K562 (cell line): Measurements from ENCODE around the gene SMIM35. TPM values are rescaled to one million over a fixed set of nuclear protein-coding genes. Genes with fewer than 3 reads are reported as not detected.

Experiments used
- ATAC-seq: fragments of 200-7000 bp; cut with Tn5 transposase; 3 replicates; pipeline ENCODE4 v1.9.1; 2020; ENCODE audit warnings: moderate library complexity
- BruUV-seq: library from RNA; stranded (reverse); fragments of 400-500 nt; replicated peaks from 2 replicates; lab custom pipeline; 2021; lab: Mats Ljungman, UMichigan
- CTCF ChIA-PET: fragments of 300-600 bp; formaldehyde crosslinking; extraction: SDS; loops from one replicate; lab custom pipeline; 2021; ENCODE audit warnings: low intra/inter-chr PET ratio; lab: Yijun Ruan, JAX
- POLR2A ChIA-PET: fragments of 300-600, 350-650 bp; sonication (Branson Sonifier 250); formaldehyde crosslinking; extraction: SDS; loops from one replicate; lab custom pipeline; 2021; ENCODE audit warnings: antibody characterized with exemption, inconsistent platforms; lab: Yijun Ruan, JAX
- DNase-seq, 4 experiments: peaks; one replicate each; pipeline versions ENCODE4 v3.0.0 to v3.0.0-alpha.2; 2011 to 2018; ENCODE audit warnings: low spot score in 3 of 4, mixed read lengths in 3 of 4; ENCODE audit errors: extremely low read depth in 1 of 4
- FAIRE-seq: peaks from 2 replicates; lab custom pipeline; 2011; peaks lifted over from hg19 to GRCh38; lab: Jason Lieb, UNC
- H2AFZ ChIP-seq: 2 replicates; pipeline ENCODE4 v1.6.0; 2011; ENCODE audit warnings: low read depth, low read length, control low read depth, inconsistent platforms
- H3K27ac ChIP-seq: fragments of 200-600 bp; 3 replicates; pipeline ENCODE4 v1.8.0; 2011; ENCODE audit warnings: low read depth, mild to moderate bottlenecking, control low read depth, inconsistent platforms, low read length, moderate library complexity, mixed read lengths; ENCODE audit errors: extremely low read depth
- H3K27me3 ChIP-seq, 2 experiments: fragments of 300-600 bp in 1 of 2; 2 replicates in 1 of 2; 3 replicates in 1 of 2; pipeline versions ENCODE4 v1.6.0 to v1.8.0; 2011; ENCODE audit warnings: inconsistent platforms in 2 of 2, low read length in 2 of 2, mild to moderate bottlenecking in 1 of 2, mixed read lengths in 1 of 2, moderate library complexity in 1 of 2; ENCODE audit not compliant: control insufficient read depth in 2 of 2, insufficient read depth in 2 of 2
- H3K36me3 ChIP-seq: fragments of 300-600 bp; 3 replicates; pipeline ENCODE4 v1.8.0; 2011; ENCODE audit warnings: mild to moderate bottlenecking, low read length, inconsistent platforms; ENCODE audit not compliant: control insufficient read depth, insufficient read depth
- H3K4me1 ChIP-seq, 2 experiments: fragments of 200-600 bp in 1 of 2; replicated peaks in 1 of 2; 2 replicates in 1 of 2; 3 replicates in 1 of 2; pipeline versions ENCODE4 v1.5.1 to v1.8.0; 2011; ENCODE audit warnings: inconsistent platforms in 2 of 2, low read length in 2 of 2, mild to moderate bottlenecking in 1 of 2, mixed read lengths in 1 of 2, moderate library complexity in 1 of 2; ENCODE audit not compliant: control insufficient read depth in 2 of 2, insufficient read depth in 2 of 2
- H3K4me2 ChIP-seq: 2 replicates; pipeline ENCODE4 v1.6.1; 2011; ENCODE audit warnings: low read length, control low read depth, inconsistent platforms, mixed read lengths; ENCODE audit not compliant: insufficient read depth
- H3K4me3 ChIP-seq: fragments of 200-600 bp; sonication (generic), shearing (Covaris generic); 2 replicates; pipeline ENCODE4 v1.5.1; 2016; ENCODE audit warnings: control low read depth, inconsistent platforms
- H3K79me2 ChIP-seq: fragments of 200-600 bp; 3 replicates; pipeline ENCODE4 v1.8.0; 2011; ENCODE audit warnings: low read length, inconsistent platforms; ENCODE audit not compliant: control insufficient read depth, insufficient read depth
- H3K9ac ChIP-seq, 2 experiments: 2 replicates each; pipeline versions ENCODE4 v1.6.0 to v1.6.1; 2011; ENCODE audit warnings: low read depth in 2 of 2, low read length in 2 of 2, control low read depth in 1 of 2, inconsistent platforms in 1 of 2, mild to moderate bottlenecking in 1 of 2, mixed read lengths in 1 of 2; ENCODE audit not compliant: insufficient read depth in 1 of 2
- H3K9me1 ChIP-seq: one replicate; pipeline ENCODE4 v1.6.0; 2011; ENCODE audit warnings: inconsistent platforms, mild to moderate bottlenecking, low read length, moderate library complexity; ENCODE audit not compliant: control insufficient read depth, insufficient read depth
- H3K9me3 ChIP-seq: replicated peaks from 2 replicates; pipeline ENCODE4 v1.5.1; 2011; ENCODE audit warnings: low read depth, low read length, inconsistent platforms; ENCODE audit not compliant: control insufficient read depth, insufficient read depth
- H4K20me1 ChIP-seq: replicated peaks from 2 replicates; pipeline ENCODE4 v1.6.1; 2011; ENCODE audit warnings: low read length, inconsistent platforms, mixed read lengths; ENCODE audit not compliant: control insufficient read depth, insufficient read depth
- BHLHE40 ChIP-seq: IDR thresholded peaks from 2 replicates; pipeline ENCODE4 v1.6.1; 2011; ENCODE audit warnings: low read length, improper control_type of control experiment
- EHMT2 ChIP-seq: fragments of 450-650 bp; IDR thresholded peaks from 2 replicates; pipeline ENCODE4 v1.6.1; 2018; ENCODE audit warnings: antibody characterized with exemption
- WGBS: fragments of 100-300 bp; shearing (Covaris generic); methylation state at CpG from one replicate; pipeline ENCODE4 v1.1.6; 2016; ENCODE audit warnings: low coverage, mixed read lengths; ENCODE audit not compliant: insufficient coverage; ENCODE audit errors: missing lambda C conversion rate; 5-methylcytosine and 5-hydroxymethylcytosine counted together
- in situ Hi-C: fragments of 300-500 bp; cut with MboI; formaldehyde crosslinking; loops from 4 replicates; pipeline ENCODE4 v1.15.0; 2018; ENCODE audit warnings: inconsistent platforms, mixed read lengths
- intact Hi-C: fragments of 100-400 bp; cut with micrococcal nuclease; formaldehyde crosslinking; loops from 2 replicates; pipeline ENCODE4 v1.14.2; 2022
- polyA plus RNA-seq, 8 experiments: library from polyadenylated mRNA; depleted of rRNA in 4 of 8; stranded (reverse) in 5 of 8; unstranded in 3 of 8; fragments of >200 nt; fragmentation: Nextera tagmentation in 2 of 8; fragmentation: Illumina TruSeq in 1 of 8; extraction: Ambion mirVana in 2 of 8; extraction: Trizol in 1 of 8; gene quantifications; 2 replicates each; pipeline versions ENCODE4 v1.2.1 to v1.2.3, GENCODE V29; 2011 to 2014; ENCODE audit warnings: inconsistent platforms in 1 of 8, missing spikeins in 1 of 8
- total RNA-seq, 7 experiments: library from RNA; depleted of rRNA in 6 of 7; stranded (reverse); fragments of >200 nt in 6 of 7; fragmentation: Illumina TruSeq in 2 of 7; extraction: Trizol in 2 of 7; gene quantifications; 2 replicates each; pipeline versions ENCODE4 v1.2.1 to v1.2.3, GENCODE V29; 2011 to 2021; ENCODE audit warnings: low replicate concordance in 1 of 7
- TF ChIP-seq, protein P1 (sequence below), 2 experiments: fragments of 450-650 bp in 1 of 2; sonication (generic) in 1 of 2; formaldehyde crosslinking in 1 of 2; IDR thresholded peaks in 1 of 2; conservative IDR thresholded peaks in 1 of 2; 2 replicates each; pipeline versions ENCODE4 v1.6.1 to v1.8.1; 2016 to 2023; ENCODE audit warnings: mild to moderate bottlenecking in 2 of 2, moderate library complexity in 2 of 2, inconsistent platforms in 1 of 2, missing genetic modification reagents in 1 of 2

SMIM35 gene
- total and polyA plus RNA-seq, 9 of the 15 experiments (the other 6 are each of a cell fraction or from before 2014, with no cell fraction given): 0.03 TPM; not detected in 7

DNA sequence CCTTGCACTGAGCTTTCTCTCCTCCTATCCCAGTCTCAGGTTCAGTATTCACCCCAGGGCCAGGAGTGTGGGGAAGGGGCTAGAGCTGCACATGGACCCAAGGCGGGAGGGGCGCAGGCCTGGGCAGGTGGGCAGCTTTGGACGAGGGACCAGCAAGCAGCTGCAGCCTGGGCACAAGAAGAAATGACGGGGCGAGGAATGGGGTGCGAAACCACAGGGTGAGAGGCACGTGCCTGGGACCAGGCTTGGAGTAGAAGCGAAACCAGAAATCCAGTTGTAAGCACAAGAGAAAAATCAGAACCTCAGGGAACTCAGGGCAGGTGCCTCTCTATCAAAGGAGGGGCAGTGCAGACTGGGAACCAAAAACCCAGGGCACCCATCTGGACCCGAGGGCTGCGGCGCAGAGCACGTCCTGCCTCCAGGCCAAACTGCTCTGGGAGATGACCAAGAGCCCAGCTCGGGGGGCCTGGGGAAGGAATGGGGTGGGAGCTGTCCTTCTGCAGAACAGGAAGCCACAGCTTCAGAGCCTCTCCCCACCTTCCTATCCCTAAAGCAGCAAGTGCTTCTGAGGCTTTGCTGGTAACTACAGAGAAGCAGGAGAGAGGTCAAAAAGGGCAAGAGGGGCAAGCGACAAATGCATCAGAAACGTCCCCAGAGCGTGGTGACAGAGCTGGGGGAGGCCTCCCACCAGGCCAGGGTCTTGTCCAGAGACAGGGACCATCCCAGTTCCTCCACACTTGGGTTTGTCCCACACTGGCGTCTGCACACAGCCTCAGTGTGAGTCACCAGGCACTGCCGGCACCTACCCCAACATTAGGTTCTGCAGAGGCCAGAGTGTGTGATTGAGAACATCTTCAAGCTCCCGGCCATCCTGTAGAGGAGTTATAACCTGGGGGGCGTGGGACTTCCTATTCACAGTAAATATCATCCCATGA lies 28.2 kb downstream of the SMIM35 start:
- no peak overlapping the region for H3K27ac ChIP-seq
- H3K4me3 ChIP-seq: no peak overlapping the region
- ATAC-seq: peak; percentile 23; the same call in 2 of the 3 replicates
- in situ Hi-C loops (loop anchor here (5.0 to 10.0 kb wide), 2 partner anchors 111 to 634 kb away; no protein-coding TSS in a partner anchor), intact Hi-C loops (no loop called here)
- FAIRE-seq: peak; percentile 40
- CTCF ChIA-PET: no interaction called here
- no peaks in the 10 kb centered on the region for H3K79me2 ChIP-seq
- no peaks in the 10 kb centered on the region for H4K20me1 ChIP-seq
- H3K9me3 ChIP-seq: no peaks in the 10 kb centered on the region
- no TSS peak for BruUV-seq
- H3K4me2 ChIP-seq: no peak overlapping the region
- DNase-seq: no peak
- no peaks in the 10 kb centered on the region for H3K9me1 ChIP-seq
- H3K27me3 ChIP-seq: peaks cover 17 to 44% of the 10 kb centered on the region in 2 experiments; a peak in 4 of 5 replicates
- 13% methylated on average over 20 of the region's 20 CpGs for WGBS
- H3K4me1 ChIP-seq: peaks cover 5 to 19% of the 10 kb centered on the region in 2 experiments
- TF ChIP-seq BHLHE40 (peak; percentile 20; the same call in 1 of the 2 replicates), EHMT2 (no peak)
- TF ChIP-seq, protein P1, sequence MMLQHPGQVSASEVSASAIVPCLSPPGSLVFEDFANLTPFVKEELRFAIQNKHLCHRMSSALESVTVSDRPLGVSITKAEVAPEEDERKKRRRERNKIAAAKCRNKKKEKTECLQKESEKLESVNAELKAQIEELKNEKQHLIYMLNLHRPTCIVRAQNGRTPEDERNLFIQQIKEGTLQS (IDR thresholded peaks at IDR 0.05): 0 out of 2 replicates have a peak, but pooled peaks have one; percentile 13
- TF ChIP-seq, protein P1 (CRISPR knock-in tag; conservative IDR thresholded peaks at IDR 0.05): no peak
- TF ChIP-seq, all 486 proteins: peak for 2
- H3K36me3 ChIP-seq: no peaks in the 10 kb centered on the region
- no peak overlapping the region for H3K9ac ChIP-seq
- no peak overlapping the region for H2AFZ ChIP-seq
- POLR2A ChIA-PET: interaction anchor here (0.7 to 2.7 kb wide), 3 partner anchors 22 to 188 kb away, joined by 3 to 8 read pairs (median 3); no protein-coding TSS in a partner anchor
